GM18907 (cell line): Measurements from ENCODE around the gene TMEM198.

Experiments
- ATAC-seq: cut with Tn5 transposase; IDR thresholded peaks from one replicate; pipeline ENCODE4 v1.9.1; 2021; ENCODE audit warnings: mild to moderate bottlenecking, moderate library complexity; ENCODE audit not compliant: unreplicated experiment

Gene TMEM198

DNA sequence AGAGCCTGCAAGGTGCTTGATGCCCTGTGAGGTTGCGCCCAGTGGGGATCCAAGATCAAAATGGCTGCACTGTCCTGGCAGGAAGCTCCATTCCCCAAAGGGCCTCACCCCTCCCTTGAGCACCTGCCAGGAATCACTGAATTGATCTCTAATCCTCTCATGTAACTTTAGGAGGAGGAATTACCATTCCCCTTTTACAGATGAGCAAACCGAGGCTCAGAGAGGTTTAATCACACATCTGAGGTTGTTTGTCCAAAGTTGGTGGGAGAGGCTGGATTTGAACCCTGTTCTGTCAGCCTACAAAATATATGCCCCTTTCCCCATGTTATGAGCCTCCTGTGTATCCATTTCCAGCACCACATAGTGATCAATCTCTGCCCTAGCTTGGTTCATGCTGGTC is 19.0 kb upstream of the TMEM198 start:
- no peak for ATAC-seq

DNA sequence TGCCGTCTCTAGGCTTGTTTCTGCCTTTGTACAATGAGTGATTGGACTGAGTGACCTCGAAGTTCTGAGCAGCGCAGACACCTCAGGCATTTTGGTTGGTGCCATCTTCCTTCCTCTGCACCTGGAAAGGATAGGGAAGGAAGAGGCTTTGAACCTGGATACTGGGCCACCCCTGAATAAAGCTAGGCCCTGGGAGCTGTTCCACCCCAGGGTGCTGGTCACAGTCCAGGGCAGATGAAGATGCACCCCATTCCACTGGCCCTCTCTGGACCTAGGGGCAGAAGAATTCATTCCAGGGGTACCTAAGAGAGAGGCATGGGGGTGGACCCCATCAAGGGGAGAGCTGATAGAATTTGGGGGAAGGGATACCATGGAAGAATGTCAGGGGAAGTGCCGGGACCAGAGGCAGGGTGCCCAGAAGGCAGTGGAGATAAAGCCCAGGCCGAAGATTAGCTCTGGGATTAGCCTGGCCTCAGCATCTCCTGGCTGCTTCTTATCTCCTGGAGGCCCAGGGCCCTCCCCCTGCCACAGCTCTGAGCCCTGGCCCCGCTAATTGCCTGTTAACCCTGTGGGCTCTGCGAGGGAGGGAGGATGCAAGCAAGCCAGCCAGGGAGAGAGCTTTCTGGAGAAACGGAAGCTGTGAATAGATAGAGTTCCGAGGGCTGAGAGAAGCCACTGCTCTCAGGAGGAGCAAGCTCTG is 18.1 kb upstream of the TMEM198 start:
- no peak for ATAC-seq

DNA sequence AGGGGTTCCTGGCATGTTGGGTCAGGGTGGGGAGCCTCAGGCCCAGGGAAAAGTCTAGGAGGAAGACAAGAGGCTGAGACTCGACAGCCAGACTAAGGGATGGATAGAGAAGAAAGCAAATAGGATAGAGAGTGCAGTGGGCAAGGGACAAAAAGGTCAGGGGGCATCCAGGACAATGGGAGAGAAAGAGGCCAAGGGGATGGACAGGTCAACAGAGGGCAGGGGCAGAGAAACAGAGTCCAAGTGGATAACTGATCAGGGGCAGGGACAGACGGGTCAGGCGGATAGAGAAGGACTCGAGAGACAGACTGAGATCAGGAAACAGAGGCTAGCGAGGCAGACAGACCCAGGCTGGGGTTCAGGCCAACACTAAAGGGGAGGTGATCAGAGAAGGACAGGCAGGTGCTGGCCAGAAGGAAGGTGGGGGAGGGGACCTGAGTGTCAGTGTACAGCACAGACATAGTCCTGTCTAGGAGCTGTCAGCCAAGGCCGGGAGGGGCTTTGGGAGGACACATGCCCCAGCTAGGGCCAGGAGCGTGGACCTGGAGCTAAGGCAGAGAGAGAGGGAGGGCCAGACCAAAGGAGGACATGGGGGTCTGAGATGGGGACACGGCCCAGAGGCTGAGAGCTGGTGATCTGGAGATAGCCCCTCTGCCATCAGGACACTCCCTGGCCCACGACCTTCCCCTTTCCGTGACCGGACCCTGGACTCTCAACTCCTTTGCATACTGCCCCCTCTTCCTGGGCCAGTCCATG is 17.3 kb upstream of the TMEM198 start:
- no peak for ATAC-seq

DNA sequence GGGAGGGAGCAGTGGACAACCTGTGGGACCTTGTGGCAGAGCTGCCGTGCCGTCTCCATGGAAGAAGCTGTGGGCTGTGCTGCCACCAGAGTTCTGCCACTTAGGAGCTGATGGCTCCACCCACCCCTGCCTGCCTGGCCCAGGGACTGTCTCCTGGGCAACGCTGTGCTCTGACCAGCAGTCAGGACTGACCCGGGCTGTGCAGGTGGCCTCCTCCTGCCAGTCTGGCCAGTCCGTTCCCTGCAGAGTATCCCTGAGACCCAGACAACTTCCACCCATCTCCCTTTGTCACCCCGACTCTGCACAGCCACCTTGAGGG is 16.8 kb upstream of the TMEM198 start:
- ATAC-seq: no peak

DNA sequence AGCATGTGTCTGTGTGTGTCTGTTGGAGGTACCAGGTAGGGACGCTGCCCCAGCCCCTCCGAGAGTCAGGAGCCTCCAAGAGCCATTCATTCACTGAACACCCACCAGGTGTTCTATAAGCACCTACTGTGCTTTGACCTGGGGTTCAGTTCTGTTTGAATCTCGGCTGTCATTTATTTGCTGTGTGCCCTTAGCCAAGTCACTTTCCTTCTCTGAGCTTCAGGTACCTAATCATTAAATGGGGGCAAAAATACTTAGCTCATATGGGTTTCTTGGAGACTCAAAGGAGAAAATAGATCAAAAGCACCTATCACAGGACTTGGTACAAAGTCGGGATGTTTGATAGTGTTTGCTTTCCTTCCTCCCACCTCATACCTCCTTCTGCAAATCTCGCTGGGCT is 16.4 kb upstream of the TMEM198 start:
- no peak for ATAC-seq

DNA sequence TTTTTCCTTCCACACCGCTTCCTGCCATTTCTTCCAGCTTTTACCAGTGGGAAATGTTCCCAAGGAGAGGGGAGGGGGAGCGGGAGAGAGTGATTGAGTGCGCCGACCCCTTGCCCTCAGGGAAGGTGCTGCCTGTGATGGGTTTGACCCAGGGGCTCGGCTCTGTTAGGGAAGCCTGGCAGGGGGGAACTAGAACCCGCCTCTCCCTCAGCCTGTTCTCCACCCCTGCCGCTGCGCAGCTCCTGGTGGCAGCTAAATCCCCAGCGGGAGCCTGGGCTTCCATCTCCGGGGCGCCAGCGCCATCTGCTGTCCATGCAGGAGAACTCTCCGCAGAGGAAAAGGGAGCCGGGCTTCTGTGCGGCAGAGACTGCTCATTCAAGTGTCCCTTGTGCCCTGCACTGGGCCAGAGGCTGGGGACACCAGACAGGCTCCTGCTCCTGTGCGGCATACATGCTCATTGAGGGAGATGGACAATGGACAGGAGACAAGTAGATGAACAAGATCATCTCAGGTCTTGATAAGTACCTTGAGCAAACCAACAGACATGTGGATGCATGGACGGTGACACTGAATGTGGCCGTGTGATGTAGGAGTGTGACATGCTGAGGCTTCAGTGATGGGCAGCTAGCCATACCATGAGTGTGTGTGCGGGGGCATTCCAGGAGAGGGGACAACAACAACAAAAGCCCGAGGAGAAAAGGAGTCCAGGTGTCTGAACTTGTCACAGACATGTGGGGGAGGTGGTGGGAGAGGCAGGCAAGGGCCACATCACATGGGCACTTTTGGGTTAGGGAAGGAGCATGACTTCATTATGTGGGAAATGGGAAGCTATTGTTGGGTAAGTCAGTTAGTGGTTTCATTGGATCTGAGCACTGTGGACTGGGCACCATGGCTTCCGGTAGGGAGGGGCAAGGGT is 13.5 kb upstream of the TMEM198 start:
- peak; percentile 83 for ATAC-seq

DNA sequence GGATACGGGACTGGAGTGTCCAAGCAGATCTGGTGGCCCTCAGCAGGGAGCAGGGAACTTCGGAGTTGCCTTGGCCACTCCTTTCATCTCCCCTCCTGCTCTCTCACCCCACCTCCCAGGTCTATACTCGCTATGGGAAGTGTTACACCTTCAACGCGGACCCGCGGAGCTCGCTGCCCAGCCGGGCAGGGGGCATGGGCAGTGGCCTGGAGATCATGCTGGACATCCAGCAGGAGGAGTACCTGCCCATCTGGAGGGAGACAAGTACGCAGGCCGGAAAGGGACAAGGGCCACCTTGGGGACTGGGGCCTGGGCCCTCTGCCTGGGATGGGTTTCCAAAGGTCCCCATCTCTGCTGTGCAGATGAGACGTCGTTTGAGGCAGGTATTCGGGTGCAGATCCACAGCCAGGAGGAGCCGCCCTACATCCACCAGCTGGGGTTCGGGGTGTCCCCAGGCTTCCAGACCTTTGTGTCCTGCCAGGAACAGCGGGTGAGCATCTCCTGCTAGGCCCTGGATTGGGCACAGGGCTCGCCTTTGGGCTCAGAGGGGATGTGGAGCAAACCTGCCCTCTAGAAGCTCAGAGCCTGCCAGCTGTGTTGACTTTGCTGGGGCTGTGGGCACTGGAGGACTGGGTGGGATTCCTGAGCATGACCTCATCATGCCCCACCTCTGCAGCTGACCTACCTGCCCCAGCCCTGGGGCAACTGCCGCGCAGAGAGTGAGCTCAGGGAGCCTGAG is 12.0 kb upstream of the TMEM198 start:
- ATAC-seq: no peak

DNA sequence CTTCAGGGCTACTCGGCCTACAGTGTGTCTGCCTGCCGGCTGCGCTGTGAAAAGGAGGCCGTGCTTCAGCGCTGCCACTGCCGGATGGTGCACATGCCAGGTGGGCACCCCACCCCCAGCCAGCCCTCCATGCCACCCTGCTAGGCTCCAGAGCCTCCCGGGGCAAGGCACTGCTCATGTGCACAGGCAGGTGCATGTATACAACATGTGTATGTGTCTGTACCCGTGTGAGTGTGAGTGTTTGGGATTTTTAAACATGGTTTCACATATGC is 11.5 kb upstream of the TMEM198 start:
- no peak for ATAC-seq

DNA sequence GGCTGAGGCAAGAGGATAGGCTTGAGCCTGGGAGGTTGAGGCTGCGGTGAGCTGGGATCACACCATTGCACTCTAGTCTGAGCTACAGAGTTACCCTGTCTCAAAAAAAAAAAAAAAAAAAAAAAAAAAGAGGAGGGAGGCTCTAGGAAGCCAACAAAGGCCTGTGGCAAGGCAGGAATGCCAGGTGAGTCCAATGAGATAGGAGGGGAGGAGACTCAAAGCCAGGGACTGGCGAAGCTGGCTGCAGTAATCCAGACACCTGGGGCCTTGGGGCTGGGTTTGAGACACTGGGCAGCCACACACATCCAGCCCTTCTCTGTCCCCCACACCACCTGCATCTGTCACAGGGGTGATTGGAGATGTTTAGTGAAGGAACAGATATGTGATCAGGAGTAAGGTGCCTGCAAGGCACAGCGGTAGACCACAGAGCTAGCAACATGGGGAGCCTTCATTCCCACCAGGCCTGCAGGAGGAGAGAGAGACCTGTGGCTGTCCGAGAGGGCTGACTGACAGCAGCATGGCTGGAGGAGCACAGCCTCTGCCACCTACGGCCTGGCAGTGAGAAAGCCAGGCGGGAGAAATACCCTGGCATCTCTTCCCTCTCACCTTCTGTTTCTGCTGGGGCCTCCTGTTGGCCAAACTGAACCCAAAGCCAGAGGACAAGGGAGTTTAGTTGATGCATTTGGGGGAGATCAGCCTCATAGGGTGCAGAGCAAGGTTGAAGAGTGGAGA is 9.7 kb upstream of the TMEM198 start:
- ATAC-seq: no peak

DNA sequence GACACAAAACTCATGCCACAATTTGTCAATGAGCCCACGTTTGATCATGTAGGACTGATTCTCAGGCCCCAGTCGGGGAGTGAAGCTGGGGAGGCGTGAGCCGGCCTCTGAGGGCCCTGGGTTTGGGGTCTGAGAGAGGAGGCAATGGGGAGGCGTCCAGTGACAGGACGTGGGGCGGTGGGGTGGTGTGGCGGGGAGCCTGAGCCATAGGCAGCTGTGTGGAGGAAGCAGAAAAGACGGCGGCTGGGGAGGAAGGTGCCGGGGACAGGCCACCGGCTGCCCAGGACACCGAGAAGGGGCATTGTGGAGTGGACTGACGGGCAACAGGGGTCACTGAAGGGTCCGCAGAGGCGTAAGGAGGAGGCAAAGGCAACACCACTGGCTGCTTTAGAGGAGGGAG is 7.4 kb upstream of the TMEM198 start:
- no peak for ATAC-seq

DNA sequence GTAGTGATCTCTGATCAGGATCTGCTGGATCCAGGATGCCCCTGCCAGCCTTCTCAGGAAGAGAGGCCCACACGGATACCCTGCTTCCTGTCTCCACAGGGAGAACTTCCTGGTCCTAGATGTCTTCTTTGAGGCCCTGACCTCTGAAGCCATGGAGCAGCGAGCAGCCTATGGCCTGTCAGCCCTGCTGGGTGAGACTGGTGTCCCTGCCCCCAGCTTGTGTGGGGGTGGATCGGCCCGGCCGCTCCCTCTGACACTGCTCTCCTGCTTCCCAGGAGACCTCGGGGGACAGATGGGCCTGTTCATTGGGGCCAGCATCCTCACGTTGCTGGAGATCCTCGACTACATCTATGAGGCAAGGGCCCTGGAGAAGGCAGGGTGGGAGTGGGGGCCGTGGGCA is 6.9 kb upstream of the TMEM198 start:
- no peak for ATAC-seq

DNA sequence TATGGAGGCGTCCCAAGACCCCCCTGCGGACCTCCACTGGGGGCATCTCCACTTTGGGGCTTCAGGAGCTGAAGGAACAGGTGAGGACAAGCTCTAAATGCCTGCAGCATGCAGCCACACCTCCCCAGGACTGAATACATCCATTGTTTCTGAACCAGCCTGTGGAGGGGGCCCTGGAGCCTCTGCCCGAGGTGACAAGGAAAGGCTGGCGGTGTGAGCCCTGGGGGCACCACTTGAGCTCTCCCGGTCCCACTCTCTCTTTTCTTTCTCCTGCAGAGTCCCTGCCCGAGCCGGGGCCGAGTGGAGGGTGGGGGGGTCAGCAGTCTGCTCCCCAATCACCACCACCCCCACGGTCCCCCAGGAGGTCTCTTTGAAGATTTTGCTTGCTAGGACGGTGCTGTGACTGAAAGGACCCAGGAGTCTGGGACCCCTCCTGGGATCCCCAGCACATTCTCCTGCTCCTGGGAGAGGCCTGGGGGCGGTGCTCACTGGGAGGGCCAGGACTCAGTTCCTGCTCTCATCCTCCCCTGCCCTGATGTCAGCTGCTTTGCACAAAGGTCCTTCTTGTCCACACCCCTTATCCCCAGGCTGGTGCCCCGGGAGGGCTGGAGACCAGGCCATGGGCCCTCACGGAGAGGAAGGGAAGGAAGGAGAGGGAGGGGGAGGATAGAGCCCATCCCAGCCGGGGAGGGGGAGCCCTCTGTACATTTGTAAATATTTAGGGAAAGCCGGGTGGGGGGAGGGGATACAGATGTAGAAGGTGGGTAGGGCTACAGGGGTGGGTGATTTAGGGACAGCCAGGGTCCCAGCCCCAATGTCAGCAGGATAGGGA is 6.0 kb upstream of the TMEM198 start:
- ATAC-seq: no peak

DNA sequence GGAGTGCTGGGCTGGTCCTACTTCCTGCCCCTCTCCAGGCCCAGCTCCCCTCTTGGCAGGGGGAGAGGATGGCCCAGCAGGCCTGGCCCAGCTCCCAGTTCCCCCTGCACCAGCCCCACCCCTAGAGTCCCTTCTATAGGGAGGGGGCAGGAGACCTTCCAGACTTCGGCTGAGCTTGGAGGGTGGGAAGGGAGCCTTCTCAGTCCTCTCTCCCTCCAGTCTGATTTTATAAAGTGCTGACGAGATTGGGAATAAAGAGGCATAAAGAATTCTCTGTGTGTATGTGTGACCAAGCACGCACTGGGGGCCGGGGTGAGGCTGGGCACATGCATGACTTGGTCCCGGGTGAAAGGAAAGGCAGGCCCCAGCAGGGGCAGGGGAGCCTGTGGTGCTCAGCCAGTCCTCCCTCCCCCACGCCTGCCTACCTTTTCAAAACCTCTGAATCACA is 5.3 kb upstream of the TMEM198 start:
- ATAC-seq: no peak

DNA sequence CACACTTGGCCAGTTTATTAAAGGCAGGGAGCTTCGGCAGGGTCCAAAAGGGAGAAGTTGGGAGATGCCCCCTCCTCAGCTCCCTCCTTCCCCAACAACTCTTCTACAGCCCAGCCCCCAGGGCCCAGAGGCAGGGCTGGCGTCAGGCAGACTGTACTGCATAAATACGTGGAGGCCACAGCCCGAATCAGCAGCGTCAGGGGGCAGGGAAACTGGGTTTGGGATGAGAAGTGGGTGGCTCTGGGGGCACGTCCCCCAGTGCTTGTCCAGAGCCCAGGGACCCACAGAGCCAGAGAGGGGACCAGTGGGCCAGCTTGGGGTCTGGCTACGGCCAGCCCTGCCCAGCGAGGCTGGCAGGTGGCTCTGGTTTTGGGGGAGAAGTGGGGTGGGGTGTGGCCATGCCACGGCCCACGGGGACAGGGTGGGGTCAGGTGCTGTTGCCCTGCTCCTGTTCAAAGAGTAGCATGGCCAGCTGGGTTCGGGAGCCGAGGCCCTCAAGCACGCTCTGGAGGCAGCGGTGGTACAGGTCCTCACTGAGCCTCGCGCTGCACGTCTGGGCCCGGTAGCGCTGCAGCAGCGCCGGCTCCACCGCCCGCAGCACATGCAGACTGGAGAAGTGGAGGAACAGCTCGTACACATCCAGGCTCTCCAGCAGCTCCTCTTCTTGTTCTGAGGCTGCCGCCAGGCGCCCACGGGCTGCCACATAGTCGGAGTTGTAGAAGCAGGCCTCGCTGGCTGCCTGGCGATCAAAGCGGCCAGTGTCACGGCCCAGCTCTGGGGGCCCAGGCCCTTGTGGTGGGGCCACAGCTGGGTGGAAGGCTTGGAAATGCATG is 4.7 kb upstream of the TMEM198 start:
- no peak for ATAC-seq

DNA sequence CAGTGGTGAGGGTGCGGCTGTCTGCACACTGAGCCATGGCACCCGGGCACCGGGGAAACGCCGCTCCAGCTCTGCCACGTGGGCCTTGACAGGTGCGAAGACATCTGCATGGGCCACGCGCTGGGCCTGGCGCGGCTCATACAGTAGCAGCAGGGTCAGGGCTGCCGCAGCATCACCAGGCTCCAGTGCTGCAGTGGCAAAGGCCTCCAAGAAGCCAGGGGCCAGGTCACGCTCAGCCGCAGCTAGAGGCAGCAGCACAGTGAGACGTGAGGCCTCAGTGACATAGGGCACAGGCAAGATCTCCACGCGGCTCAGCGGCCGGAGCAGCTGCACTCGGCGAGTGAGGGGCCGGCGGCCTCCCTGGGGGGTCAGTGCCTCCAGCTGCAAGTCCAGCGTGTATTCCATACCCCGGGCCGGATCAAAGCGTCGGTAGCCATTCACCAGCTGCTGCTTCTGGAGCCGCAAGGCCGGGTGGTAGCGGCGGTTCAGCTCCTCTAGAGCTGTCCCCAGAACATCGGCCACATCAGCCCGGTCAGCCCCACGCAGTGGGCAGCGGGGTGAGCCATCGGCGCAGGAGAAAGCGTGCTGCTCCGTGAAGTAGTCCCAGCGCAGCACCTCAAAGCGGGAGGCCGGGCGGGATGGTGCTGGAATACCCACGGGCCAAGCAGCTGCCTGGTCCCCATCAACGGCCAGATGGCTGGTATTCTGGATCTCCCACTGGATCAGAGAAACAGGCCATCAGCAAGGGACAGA is 3.7 kb upstream of the TMEM198 start:
- ATAC-seq: no peak

DNA sequence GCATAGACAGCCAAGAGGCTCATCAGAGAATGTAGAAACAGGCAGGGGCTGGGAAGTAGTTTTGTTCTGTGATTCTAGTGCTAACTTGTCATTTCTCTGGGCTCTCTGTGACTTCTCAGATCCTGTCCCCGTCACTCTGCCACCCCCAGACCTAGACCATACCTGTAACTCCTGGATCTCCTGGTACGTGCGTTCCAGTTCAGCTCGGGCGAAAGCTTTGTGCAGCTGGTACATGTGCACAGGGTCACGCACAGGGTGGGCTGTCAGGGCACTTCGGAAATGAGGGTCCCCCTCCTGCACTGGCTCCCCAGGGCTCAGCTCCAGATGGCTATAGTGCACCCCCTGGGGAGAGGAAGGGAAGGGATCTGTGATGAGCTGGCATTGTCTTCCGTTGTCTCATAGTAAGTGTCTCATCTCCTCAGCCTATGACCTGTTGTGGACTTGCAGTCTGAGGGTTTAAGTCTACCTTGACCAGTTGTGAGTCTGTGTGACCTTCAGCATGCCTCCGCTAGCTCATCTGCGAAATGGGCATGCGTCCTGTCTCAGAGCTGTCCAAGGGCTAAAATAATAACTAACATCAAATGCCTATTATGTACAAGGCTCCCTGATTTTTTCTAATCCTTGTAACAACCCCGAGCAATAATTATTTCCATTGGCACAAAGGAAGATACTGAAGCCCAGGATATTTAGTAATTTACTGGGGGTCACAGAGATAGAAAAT is 2.9 kb upstream of the TMEM198 start:
- no peak for ATAC-seq

DNA sequence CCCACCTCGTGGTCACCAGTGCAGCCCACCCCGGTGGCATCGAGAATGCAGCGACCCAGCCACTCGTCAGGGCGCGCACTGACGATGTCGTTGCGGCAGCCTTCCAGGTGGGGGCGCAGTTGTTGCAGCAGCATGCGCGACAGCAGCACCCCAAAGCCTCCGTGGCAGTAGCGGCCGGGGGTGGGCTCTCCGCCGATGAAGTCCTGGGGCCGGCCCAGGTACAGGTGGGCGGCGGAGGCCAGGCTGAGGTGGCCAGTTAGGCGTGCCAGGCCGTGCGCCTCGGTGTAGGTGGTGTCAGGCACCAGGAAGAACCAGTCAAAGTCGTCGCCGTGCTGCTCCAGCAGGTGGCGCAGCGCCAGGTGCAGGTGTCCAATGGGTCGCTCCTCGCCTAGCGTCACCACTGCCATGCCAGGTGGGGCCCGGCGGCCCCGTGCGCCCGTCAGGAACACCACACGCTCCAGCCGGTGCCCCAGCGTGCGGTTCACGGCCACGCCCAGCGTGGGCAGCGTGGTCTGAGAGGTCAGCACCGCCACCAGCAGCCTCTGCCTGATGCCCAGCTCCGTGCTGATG is 2.1 kb upstream of the TMEM198 start:
- ATAC-seq: peak; percentile 57
